Measurements from ENCODE around the gene SOCS6. TPM values are rescaled to one million over a fixed set of nuclear protein-coding genes. Genes with fewer than 3 reads are reported as not detected.

SOCS6 gene
- total RNA-seq, 1 donor from 2014 or later, result 18.0 TPM

DNA sequence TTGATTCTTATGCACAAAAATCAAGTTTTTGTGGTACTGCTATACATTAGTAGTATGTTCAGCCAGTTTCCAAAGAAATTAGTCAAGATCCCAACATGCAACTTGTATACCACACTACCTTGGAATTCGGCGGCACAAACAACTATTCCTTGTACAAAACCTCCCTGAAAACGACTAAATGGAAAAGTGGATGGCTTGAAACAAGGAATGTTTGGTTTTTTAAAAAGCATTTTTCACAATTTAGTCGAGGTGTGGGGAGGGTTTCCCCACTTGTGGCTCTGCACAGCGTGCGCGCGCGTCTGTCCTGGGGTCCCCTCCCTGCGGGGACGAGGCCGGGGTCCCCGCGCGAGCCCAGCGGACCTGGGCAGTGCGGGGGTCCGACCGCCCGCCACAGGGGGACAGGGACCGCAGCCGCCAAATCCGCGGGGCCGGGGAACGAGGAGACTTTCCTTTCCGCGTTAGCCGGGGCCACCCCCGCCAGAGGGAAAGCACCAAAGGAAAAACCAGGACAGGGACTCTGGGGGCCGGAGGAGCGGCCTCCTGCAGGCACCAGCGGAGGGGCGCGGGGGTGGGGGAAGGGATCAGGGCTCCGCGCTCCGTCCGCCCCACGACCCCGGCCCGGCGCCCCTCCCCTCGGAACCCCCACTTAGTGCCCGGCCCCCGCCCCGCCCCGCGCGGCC lies 534 bp upstream of the SOCS6 start:
- peak in 1 of 2 donors; percentile 44 for DNase-seq (ENCODE audit: low read depth in 2 of 2)

DNA sequence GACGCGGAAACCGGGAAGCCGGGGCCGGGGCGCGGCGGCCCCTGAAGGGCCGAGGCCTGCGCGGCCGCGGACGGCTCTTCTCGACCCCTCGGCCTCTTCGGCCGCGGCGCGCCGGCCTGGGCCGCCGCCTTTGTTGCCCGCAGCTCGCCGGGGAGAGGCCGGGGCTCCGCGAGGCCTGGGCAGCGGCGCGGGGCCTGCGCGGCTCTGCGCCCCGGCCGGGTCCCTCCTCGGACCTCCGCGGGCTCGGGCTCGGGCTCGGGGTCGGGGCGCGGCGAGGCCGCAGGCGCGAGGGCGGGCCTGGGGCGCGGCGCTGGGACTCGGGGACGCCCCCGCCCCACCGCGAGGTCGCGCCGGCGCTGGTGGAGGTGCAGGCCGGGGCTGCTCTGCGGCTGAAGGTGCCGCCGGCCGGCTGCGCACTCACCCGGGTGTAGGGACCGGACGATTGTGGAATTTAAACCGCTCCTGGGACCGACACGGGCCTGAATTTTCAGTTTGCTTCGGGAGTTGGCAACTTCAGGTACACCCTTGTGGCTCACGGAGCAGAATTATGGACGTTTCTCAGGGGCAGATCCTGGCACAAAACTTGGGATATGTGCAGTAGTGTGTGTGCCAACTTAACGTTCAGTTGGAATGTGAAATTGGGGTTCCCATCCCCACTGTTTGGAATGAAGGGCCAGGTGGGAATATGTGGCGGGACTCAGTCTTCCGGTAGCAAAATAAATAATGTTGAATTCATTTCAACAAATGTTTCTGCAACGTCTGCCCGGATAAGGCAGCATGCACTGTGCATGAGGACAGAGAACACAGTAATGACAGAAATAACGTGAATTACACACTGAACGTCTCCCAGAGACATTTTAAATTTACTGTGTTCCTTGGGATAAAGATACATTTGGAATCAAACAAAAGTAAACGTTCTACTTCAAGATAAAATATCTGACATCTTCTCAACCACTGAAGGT lies 787 bp downstream of the SOCS6 start:
- peak in 1 of 2 donors; percentile 48 for DNase-seq (ENCODE audit: low read depth in 2 of 2)

DNA sequence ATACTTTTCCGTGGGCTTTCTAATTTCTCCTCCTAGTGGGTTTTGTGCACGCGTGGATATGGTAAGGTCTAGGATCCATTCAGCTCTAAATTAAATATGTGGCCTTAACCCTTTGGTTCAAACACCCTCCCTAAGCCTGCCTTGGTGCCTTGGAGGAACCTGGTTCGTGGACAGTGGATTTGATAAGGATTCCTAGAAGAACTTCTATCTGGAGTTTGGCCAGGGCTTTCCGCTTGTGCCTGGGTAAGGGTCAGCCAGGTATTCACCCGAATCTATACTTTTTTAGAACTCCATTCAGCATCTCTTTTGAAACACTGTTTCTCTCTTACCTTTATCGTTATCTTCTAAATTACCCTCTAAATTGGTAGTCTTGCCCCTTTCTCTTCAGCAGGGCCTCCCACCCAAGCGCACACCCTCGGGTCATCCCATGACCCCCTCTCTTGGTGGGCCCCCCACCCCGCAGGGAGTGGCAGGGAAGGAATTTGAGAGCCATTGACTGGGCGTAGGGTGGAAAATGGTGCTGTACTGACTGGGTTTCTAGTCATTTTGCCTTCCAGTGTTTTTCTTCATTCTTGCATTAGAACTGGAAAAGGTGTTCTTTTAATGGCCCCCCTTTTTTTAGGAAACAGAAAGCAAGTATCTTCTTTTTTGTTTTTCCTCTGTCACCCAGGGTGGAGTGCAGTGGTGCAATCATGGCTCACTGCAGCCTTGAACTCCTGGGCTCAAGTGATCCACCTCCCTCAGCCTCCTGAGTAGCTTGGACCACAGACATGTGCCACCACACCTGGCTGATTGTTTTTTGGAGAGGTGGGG lies 1.8 kb downstream of the SOCS6 start:
- DNase-seq (ENCODE audit: low read depth in 2 of 2), result no peak

DNA sequence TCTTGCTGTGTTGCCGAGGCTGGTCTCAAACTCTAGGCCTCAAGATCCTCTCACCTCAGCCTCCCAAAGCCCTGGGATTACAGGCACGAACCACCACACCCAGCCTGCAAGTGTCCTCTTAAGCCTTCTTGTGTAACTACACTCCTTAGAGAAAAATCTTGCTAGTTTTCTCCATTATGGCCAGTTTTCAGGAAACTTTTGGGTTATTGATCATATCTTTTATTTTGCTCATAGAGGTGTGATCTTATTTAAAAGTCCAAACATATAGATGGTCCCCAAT lies 2.4 kb downstream of the SOCS6 start:
- no peak for DNase-seq (ENCODE audit: low read depth in 2 of 2)

DNA sequence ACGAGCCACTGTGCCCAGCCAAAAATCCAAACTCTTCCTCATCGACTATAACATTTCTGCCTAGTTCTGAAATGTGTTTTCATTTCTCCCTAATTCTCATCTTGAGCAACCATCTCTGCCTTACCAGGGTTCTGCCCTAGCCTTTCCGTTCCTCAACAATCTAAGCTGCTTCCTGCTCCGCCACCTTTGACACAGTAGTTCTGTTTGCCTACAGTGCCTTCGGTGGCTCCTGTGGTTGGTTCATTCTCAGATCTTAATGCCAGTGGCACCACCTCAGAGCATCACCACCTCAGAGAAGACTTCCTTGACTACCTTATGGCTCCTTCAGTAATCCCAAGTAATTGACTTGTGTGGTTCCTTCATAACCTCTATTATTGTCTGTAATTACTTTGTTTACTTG lies 3.8 kb downstream of the SOCS6 start:
- peak in 1 of 2 donors; percentile 49 for DNase-seq (ENCODE audit: low read depth in 2 of 2)

DNA sequence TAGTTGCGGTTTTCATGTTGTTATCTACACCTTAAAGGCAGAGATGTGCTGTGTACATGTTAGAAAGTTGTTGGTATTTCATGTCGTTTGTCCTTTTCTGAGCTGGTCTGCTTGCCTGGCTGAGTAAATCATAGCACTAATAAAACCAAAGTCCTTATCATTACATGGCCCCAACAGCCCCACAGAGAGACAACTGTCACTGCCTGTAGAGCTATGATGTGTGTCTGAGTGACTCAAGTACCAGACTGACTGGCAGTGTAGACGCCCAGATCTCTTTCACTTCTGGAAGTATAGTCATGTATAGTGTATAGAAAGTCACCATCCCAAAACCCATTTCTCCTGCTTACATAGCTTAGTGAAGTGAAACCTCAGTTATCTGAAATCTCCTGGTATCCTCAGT lies 4.3 kb downstream of the SOCS6 start:
- peak in 1 of 2 donors; percentile 40 for DNase-seq (ENCODE audit: low read depth in 2 of 2)

DNA sequence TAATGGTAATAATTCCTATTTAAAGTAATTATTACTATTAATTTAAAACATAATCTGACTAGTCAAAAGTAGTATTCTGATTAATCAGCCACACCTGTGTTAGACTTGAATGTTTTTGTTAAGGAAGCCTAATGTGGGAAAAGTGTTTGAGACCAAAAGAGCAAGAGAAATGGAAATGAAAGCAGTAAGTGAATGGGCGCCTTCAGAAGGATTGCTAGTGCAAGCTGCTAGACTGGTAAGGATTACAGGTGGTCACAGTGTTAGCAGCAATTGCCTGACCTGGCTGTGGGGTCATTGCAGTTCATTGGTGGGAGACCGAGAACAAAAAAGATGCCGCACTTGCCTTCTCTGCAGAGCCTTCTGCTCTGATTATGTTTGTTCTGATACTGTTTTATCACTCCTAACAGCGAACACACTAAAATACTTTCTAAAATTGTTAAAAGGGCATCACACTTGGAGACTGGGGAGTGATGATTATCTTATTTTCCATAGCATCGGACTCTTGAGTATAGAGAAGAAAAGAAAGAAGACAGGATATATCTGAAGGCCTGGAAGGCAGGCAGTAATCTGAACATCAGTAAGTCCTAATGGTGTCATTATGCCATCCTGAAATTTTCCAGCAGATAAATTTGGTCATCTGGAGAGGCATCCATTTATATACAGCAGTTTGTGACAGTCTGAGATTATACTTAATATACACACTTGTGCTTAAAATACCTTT lies 5.8 kb downstream of the SOCS6 start:
- DNase-seq (ENCODE audit: low read depth in 2 of 2), result no peak

DNA sequence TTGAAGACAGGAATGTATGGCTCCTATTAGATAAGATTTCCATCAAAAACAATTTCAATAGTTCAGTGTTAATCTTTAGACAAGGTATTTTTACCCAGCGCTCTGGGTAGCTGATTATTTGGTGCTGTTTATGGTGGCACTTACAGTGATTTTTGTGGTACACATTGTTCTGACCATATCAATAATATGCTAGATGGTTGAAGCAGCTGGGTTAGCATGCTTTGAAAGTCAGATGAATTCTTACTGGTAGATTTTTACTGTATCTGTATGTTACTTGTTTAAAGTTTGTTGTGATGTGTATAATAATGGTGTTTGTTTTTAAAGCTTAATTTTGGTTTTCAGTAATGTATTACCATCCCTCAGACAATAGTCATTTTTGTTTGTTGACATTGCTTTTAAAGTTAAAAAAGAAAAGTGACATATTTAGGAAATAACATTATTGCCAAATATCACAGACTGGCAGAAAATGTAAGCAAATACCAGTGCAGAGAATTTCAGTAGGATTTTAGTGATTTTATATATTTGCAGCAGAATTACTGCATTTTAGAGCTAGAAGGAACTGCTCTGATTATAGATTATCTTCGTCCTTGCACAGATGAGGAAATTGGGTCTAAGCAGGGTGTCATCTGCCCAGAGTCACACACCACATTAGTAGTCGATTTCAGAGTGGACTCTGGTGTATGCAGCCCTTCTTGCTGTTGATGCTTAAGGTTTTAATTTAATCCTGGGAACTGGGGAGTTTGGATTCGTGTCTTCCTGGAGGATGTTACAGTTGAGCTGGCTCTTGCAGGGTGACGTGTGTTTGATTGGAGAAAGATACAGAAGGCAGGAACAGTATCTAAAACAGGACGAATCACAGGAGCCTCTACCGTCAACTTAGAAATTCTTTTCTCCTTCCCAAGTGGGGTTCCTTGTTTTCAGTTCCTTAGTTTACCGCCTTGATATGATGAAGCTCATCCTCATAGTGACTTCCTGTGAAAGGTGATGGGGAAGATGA lies 6.6 kb downstream of the SOCS6 start:
- no peak for DNase-seq (ENCODE audit: low read depth in 2 of 2)

DNA sequence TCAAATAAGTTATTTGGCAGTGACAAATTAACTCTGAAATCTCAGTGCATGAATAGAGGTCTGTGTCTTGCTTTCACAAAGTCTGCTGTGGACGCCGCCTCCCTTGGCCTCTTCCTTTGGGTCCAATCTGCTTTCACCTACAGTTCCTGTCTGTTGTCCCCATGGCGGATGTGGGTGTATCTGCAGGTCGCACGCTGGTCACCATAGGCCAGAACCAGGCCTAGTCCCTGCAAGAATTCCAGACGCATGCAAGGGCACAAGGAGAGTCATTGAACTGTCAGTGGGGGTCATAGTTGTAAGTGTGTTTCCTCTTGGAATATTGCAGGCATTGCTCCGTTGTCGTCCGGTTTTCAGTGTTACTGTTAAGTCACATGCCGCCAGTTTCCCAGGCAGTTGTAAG lies 7.4 kb downstream of the SOCS6 start:
- DNase-seq (ENCODE audit: low read depth in 2 of 2), result peak; percentile 79 to 82

DNA sequence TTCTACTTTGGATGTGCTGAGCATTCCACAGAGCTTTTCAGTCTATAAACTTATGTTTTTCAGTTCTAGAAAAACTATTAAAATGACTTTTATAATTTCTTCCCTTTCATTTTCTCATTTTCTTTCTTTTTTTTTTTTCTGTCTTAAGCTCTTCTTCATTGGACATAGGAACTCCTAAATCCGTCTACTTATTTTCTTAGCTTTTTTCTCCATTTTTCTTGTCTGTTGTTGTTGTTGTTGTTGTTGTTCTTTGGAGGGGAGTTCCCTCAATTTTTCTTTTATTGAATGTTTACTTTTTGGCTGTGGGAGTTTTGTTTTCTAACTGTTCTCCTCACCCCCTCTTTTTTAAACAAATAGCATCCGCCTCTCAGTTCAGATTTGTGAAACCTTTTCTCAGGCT lies 7.9 kb downstream of the SOCS6 start:
- DNase-seq (ENCODE audit: low read depth in 2 of 2), result no peak

DNA sequence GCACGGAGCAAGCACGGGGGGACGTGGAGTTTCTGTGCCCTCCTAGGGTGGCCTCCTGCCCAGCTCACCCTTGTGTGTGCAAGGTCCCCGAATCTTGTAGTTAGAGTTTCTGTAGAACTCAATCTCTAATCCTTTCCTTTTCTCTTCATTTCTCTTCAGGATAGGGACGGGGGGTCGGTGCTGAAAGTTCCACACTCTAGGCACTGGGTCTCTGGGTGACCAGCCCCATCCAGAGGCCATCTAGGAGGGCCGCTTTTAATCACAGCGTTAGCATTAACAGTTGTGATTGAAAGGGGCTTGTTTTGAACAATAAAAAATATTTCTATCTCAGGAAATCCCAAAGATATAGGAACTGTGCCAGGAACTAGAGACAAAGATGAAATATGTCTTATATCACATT lies 10.5 kb downstream of the SOCS6 start:
- peak in 1 of 2 donors; percentile 42 for DNase-seq (ENCODE audit: low read depth in 2 of 2)

DNA sequence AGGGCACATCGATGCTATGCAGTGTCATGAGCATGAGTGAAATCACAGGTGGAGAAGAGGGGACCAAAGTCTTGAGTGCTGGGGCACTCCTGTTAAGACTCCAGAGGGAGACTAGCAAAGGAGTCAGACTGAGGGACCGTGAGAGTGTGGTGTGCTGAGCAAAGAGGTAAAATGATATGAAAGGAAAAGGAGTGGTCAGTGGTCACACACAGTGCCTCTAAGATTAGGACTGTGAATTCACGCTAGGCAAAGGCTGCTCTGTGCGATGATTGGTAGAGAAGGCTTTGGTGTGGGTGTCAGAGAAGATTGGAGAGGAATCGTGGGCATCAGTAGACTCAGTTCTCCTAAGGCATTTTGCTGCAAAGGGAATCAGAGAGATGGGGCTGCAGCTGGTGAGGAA lies 12.8 kb downstream of the SOCS6 start:
- DNase-seq (ENCODE audit: low read depth in 2 of 2), result no peak

DNA sequence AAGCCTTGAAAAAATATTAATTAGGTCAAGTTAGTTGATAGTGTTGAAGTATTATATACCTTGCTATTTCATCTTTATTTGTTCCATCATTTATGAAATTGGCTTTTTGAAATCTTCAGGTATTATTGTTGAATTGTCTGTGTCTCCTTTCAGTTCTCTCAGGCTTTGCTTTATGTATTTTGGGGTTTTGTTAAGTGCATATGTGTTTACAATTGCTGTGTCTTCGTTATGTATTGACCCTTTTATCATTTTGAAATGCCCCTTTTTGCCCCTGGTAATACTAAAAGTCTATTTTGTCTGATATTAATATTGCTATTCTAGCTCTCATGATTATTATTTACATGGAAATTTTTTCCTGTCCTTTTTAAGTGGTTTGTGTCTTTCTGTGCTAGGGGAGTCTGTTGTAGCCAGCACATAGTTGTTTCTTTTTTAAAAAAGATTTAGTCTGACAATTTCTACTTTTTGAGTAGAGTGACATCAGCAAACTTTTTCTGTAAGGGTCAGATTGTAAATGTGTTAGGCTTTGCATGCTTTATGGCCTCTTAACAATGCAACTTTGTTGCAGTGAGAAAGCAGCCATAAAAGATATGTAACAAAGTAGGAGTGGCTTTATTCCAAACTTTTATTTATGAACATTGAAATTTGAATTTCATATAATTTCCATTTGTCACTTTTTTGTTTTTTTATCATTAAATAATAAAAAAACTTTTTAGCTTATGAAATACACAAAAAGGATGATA lies 19.9 kb downstream of the SOCS6 start:
- DNase-seq (ENCODE audit: low read depth in 2 of 2), result no peak

DNA sequence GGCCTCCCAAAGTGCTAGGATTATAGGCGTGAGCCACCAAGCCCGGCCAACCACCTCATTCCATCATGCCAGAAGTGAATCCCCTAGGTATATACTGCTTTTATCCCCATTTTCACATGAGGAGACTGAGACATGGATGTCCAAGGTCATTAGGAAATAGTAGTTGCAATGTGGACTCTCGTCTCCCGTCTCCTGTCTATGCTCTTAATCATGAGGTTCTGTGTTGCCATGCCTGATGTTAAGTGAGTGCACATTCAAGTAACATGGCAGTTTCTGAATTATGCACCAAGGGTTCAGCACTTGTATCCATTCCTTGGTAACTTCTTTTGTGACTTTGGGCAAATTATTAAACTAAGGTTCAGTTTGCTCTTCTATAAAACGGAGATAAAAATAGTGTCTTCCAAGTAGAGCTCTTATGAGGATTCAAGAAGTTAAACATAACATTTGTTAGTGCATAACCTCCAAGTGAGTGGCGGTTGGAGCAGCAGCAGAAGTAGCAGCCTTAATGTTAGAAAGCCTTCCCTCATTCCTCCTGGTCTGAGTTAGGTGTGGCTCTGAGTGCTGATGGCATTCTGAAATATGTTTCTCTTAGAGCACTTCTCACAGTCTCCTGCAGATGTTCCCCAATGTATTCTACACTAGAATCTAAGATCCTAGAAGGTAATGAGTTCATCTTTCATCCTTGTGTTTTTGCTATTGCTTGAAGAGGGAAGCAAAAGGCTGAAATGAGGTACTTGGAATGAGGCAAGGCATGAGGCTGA lies 21.9 kb downstream of the SOCS6 start:
- no peak for DNase-seq (ENCODE audit: low read depth in 2 of 2)

DNA sequence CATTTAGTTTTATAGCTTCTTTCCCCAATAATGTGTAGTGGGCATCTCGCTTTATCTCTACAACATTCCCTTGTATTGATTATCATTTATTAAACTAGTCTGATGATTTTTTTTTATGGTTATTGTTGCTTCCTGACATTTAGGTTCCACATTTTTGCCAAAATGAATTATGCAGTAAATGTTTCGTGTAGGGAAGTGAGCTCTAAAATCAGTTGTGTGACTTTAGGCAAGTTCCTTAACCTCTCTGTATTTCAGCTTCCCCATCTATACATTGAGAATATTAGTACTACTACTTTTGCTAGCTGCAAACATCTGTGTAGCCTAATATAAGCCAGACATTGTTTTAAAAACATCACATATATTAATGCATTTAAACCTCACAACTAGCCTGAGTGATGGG lies 22.9 kb downstream of the SOCS6 start:
- no peak for DNase-seq (ENCODE audit: low read depth in 2 of 2)

DNA sequence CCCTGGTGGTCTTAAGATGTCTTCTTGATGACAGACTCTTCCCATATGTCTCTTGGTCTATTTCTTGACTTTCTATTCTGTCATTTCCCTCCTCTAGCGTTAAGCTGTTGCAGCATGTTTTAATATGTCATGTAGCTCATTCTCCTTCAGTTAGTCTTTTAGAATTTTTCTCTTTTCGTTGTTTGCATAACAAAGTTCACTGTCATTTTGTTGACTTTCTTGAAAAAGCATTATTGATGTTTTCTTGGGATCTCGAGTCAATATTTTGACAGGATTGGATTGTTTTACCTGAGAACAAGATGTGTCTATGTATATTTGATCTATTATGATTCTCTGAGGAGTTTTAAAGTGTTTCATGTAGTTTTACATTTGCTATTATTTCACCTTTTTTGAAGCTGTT lies 24.8 kb downstream of the SOCS6 start:
- no peak for DNase-seq (ENCODE audit: low read depth in 2 of 2)

DNA sequence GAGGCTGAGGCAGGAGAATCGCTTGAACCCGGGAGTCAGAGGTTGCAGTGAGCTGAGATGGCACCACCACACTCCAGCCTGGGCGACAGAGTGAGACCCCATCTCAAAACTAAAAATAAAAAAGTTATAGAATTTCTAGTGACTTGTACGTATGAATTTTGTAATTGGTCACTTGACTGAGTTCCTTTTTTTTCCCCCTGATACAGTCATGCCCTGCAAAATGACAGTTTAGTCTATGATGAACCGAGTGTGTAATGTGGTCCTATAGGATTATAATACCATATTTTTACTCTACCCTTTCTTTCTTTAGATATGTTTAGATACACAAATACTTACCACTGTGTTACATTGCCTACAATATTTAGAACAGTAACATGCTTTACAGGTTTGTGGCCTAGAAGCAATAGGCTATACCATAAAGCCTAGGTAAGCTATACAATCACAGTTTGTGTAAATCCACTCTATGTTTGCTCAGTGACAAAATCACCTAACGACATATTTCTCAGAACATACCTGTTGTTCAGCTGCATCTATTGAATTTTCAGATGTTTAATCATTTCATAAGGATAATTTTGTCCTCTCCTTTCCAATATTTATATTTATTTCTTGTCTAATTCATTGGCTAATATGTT lies 25.4 kb downstream of the SOCS6 start:
- no peak for DNase-seq (ENCODE audit: low read depth in 2 of 2)

DNA sequence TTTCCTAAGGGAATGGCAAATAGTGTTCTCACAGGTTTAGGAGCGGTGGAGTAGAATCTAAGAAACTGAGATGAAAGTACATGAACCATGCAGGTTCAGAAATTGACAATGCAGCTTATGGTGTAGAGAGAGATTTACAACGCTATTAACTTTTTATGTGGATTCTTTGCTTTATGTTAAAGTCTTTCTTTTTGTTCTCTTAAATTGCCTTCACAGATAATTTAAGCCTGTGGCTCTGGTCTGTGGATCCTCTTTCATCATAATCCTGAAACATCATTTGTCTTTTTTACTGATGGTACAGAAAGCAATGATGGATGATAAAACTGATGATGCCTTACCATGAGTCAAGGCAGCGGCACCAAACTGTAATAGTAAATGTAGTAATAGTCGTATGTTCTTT lies 30.3 kb downstream of the SOCS6 start:
- no peak for DNase-seq (ENCODE audit: low read depth in 2 of 2)
